Astrocyte of the hippocampus (primary cell): Measurements from ENCODE around the gene VIPR1.

Source experiments
- DNase-seq: peaks from one replicate; pipeline ENCODE4 v3.0.0; 2011; ENCODE audit warnings: low read depth, low spot score

VIPR1 gene

DNA sequence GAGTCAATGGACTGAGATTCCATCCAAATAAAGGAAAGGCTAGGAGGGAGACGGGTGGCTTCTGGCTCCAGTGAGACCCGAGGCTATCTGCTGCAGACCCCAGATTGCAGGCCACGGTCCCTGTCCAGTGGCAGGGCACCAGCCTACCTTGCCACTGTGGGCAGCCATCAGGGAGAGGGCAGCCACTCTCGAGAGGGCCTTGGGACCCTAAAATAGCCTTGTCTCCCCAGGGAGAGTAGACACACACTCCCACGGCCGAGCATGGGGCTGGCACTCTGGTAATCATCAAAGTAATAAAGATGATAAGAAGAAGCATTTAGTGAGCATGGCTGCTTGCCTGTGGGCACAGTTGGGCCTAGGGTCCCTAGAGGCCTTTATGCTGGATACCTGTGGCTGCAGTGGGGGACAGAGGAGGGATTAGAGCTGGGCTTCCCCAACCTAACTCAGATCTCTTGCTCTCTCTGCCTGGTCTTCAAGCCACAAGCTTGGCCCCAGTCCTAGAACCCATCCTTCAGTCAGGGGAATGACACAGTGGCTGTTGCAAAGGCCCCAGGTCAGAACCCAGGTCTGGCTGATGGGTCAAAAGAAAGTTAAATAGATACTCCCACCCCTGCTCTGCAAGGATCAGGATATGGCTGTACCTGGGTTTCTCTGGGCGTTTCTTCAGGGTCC lies 9.2 kb upstream of the VIPR1 start:
- no peak for DNase-seq

DNA sequence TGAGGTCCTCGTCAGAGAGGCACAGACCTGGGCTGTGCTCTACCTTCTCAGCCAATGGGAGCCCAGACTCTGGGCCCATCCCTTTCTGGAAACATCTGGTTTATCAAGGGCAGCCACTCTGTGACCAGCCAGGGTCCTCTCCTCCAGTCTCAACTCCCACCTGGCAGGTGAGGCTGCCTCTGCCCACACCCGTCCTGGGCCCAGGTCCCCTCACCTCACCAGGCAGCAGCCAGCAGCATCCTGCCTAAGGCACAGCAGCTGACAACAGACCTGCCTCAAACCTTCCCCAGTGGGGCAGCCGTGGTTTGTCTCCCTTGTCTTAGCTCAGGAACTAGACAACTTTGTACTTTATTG lies 8.7 kb upstream of the VIPR1 start:
- DNase-seq = no peak

DNA sequence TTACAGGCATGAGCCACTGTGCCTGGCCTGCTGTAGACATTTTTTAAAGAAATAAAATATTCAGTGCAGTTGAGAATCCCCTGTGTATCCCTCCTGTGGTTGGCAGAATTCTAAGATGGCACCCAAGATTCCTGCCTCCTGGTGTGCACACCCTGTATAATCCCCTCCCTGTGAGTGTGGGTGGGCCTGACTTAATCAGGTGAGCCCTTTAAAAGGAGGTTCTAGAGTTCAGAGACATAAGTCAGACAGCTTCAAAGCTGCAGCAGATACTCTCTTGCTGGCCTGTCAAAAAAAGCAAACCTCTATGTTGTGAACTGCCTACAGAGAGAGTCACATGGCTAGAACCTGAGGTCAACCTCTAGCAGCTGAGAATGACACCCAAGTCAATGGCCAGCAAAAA lies 7.0 kb upstream of the VIPR1 start:
- no peak for DNase-seq

DNA sequence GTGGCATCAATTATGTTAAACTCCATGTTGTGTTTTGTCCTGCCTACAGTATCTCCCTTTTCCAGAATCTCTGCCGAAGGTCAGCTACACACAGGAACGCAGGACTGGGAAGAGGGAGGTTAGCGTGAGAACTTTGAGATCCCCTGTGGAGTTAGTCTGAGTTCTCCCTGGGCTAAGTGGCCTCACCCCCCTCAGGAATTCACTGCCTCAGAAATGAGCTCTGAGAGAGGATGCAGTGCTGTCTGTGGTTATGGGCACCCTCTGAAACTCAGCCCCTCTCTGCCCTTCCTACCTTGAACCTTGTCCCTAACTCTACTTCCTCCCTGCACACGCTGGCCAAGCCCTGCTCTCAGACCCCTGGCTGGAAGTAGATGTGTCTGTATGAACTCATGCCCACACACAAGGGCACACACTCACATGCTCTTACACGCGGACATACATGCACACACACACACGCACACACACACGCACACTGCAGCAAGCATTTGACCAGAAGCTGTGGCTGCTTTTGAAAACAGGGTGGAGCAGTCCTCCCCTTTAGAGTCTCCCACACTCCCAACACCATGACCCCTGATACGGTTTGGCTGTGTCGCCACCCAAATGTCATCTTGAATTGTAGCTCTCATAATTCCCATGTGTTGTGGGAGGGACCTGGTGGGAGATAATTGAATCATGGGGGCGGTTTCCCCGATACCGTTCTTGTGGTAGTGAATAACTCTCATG lies 5.3 kb upstream of the VIPR1 start:
- DNase-seq = peak; percentile 88

DNA sequence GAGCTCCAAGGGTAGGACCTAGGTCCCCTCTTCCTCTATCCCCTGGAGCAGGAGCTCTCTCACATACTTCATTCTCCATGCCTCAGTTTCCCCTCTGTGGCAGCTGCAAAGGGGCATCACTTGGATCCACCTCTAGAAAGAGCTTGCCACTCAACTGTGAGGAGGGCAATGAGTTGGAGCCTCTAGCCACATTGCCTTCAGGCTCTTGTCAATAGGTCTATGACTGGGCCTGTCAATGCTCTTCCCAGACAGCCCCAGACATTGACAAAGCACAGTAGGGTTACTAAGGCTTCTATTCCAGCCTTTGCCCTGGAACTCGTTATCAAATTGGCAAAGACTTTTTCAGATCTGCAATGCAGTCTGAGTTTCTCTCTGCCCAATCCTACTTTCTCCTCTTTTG lies 4.4 kb upstream of the VIPR1 start:
- DNase-seq = no peak

DNA sequence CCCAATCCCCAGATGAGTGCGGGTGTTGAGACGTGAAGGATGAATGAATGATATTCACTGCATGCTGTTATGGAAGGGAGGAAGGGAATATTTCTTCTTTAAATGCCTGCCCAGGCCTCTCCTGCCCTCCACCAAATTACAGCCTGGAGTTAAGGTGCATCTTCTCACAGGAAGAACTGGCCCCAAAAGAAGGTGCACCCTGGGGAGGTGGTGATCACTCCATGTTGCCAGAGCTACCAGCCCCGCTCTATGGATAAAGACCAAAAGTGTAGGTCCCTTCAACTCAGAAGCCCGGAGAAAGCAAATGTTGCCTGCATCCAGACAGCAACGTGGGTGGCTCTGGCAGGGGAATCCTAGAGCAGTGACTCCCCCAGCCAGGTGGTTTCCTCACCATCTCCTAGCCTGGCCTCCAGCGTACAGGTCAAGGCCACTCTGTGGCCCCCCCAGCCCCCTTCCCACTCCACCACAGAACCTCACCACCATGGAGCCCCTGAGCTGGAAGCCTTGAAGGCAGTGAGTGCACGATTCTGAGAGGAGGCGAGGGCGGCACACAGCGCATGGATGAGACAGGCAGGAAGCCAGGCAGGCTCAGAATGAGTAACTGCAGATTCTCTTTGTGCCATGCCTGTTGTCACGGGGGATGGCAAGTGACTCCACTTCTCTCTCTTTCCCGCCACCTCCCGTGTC lies 3.5 kb upstream of the VIPR1 start:
- no peak for DNase-seq

DNA sequence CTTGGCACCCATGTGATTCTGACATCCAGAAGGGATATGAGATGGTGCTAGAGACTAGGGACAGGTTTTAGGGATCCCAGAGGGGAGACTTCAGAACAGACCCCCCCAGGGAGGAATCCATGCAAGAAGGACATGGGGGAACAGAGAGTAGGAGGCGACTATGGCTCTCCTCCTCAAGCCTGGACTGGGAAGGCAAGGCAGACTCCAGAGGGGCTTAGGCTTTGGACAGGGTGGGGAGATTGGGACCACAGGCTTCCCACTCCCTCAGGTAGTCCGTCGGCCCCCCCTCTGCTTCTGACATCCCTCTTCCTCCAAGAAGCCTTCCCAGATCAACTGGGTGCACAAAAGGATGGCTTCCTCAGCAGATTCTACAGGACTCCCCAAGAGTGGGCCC lies 3.0 kb upstream of the VIPR1 start:
- DNase-seq = no peak

DNA sequence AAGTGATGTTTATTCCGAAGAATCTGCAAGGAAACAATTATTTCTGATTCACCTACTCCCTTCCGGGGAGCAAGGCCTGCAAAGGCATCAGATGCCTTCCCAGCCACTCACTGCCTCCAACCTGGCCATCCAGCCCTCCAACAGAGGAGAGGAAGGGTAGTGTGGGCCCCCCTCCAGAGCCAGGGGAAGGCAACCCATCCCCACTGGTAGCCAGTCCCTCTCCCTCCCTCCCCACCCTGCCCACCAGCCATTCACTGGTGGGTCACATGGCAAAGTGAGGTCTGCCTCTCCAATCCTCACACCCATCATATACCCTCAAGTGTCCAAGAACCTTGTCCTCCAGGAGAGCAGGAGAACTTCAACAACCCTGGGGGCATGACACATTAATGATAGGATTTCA lies 2.4 kb upstream of the VIPR1 start:
- no peak for DNase-seq

DNA sequence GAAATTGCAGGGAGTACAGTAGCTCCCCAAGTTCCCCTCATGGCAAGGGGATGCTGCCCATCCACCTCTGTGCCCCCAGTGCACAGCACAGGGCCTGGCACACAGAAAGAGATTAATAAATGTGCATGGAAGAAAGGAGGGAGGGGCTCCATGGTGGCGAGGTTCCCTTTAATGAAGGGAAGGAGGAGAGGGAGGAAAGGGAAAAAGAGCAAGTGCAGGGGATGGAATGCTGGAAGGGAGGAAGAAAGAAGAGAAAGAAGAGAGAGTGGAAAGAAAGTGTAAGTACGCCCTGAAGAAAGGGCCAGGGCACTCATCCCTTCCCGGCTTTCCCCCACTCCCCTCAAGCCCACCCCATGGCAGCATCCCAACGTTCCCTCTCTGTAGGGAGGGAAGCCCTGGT lies 1.5 kb upstream of the VIPR1 start:
- DNase-seq = no peak

DNA sequence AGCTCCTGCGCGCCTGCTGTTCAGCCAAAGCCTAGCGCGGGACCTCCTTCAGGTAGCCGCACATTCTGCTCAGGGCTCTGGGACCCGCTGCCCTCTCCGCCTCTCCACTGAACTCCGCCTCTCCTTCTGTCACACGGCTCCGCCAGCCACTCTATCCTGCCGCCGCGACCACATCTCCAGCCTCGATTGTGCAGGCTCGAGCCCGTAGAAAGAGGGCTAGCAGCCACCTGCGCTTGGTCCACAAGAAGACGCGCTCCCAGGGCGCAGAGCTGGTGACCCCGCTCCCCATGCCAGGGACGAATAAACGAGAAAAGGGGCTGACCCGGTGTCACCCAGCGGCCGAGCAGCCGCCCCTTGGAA lies 1.1 kb upstream of the VIPR1 start:
- DNase-seq = no peak

DNA sequence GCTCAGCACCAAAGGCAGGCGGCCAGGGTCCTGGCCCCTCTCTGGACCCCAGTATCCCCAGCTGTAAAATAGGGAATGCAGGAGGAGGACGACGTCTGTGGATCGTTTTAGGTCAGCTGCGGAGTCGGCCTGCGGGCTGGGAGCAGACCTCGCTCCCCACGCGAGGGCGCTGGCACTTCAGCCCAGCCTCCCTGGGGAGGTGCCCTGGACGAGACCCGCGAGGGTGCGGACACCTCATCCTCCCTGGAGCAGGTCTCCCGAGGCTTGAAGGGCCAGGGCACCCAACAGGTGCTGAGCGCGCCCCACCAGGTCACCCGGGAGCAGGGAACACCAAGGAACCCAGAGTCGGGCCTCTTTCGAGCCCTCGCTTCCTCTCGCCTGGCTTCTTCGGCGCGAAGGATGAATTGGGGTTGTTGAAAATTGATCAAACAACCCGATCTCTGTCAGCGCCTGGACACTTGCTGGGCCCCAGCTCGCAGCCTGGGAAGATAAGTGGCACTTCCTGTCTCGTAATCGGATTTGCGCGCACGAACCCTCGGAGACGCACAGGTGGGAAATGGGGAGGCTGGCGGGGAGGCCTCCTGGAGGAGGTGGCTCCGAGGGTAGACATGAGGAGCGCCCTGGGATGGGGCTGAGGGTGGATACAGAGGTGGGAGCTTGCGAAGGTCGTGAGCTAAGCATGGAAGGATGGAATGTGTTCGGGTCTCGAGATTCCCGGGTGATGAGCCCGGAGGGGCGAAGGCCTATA lies 588 bp upstream of the VIPR1 start:
- DNase-seq = peak; percentile 68

DNA sequence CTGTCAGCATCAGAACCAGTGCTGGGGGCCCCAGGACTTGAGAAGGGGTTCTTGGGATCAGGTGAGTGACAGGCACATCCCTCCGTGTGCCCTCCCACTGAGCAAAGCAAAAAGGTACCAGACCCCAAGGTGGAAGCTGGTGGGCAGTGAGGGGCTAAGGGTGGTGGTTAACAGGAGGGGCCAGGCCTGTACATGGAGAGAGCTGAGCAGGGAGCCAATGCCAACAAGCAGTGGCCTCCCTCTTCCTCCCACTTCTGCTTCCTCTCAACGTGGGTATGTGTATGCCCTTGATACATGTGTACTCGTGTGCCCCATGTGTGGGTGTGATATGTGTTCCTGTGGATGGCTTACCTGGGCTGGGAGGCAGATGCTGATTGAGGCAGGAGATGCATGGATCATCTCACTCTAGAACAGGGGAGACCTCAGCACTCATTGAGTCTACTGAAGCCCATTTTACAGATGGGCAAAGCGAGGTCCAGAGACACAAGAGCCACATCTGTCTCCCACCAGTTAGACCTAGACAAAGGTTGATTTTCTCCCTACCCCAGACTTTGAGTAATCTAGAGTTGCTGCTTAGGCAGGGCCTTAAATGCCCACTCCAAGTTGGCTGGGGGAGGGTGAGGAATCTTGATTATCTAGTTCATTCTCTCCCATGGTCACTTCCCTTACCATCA lies 945 bp downstream of the VIPR1 start:
- DNase-seq = no peak

DNA sequence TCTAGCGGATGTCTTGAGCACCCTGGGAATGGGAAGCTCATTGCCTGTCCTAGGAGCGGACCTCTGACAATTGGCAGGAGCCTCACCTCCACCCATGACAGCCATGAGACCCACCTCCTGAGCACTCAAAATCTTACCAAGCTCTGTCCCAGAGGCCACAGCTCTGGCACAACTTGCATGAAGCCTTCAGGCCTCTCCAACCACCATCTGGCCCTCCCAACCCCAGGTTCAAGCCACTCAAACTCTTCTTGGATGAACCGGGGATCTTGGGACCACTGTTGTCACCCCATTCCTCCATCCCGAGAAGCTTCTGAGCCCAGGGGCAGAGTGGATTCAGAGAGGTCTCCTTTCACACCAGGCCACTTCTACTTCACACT lies 1.5 kb downstream of the VIPR1 start:
- no peak for DNase-seq

DNA sequence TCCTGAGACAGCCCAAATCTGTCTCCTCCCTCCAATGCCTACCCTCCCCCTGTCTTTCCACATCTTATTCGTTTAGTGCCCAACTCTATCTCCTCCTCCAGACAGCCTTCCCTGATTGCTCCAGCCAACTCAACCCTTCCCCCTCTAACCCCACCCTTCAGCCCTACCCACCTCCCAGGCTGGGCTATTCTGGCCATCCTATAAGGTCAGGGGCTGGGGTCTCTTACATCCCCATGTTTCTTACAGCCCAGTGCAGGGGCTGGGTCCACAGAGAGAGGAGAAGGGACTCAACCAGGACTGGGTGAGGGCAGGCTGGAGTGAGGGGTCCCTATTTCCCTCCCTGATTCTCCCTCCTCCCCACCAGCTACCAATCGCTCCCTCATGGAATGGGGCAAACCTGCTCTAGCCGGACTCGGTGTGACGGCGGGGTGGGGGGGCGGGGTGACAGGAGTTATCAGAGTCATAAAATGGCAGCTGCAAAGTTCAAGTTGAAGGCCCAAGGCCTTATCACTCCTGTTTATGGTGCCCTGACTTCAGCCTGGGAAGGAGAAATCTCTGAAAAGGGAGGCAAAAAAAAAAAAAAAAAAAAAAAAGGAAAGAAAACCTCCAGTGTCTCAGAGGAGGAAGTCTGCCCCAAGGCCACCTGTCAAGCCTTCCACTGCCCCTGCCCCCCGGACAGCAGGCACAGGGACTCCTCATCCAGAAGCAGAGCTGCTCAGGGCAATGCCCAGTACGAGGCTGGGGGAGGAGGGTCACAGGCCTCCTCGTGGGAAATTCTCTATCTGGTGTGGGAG lies 2.1 kb downstream of the VIPR1 start:
- DNase-seq = no peak

DNA sequence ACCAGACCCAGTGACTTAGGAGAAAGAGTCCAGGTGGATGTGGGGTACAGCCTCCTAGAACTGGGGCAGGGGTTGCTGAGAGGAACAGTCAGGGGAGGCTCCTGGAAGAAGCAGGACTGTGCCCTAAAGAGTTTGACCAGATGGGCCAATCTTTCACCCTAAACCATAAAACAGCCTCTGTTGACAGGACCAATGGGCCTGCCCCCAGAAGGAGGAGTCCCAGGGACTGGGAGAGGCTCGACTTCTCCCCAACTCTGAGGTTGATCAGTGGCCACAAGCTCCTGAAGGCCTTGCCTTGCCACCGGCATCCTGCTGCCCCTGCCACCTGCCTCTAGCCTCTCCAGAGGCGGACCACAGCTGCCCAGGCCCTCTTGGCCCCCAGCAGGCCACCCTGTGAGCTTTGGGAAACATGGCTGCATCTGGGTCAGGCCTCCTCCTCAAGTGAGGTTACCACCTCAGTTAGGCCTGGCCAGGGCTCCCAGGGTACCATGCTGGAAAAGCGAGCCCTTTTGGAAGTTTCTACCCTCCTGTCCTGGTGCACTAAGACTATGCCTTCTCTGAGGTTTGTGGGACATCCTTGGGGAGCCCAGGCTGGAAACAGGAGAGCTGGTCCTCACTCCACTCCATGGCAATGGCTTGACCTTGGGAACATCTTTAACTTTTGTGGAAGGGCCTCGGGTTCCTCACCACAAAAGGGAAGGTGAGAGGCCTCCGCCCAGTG lies 2.8 kb downstream of the VIPR1 start:
- no peak for DNase-seq

DNA sequence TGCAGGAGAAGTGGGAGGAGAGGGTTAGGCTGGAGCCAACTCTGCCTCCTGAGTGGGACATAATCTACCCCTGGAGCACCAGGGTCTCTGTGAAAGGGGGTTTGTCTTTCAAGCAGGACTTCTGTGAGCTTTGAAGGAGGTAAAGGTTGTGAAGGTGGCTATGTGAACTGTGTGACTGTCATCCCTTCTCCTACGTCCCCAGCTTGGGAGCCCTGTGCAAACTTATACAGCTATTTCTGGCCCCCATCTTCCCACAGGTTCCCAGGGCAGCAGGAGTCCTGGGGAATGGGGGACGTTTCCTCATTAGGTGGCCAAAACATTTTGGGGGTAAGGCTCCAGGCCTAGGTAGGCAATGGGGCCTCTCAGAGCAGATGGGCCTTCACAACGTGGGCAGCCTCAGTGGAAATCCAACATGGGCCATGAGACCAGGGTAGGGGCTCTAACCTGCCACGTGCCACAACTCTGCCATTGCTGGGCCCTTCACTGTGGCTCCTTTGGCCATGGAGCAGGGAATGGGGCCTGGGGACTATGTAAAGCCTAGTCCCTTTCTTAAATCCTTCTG lies 3.5 kb downstream of the VIPR1 start:
- no peak for DNase-seq

DNA sequence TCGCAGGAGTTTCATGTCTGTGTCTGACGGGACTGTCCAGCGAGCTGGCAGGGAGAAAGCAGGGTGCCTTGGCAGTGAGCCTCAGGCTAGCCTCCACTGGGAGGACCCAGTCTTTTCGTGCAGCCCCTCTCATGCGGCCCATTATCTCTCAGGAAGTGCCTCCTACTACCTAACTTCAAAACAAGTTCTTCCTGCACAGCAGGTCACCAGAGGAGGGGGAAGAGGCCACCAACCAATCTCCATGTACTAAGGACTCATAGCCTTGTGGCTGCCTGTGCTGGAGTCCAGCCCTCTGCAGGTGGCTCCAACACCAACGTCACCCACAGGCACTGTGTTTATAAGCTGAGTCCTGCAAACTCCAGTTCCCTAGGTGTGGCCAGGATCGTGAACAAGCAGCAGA lies 4.8 kb downstream of the VIPR1 start:
- no peak for DNase-seq

DNA sequence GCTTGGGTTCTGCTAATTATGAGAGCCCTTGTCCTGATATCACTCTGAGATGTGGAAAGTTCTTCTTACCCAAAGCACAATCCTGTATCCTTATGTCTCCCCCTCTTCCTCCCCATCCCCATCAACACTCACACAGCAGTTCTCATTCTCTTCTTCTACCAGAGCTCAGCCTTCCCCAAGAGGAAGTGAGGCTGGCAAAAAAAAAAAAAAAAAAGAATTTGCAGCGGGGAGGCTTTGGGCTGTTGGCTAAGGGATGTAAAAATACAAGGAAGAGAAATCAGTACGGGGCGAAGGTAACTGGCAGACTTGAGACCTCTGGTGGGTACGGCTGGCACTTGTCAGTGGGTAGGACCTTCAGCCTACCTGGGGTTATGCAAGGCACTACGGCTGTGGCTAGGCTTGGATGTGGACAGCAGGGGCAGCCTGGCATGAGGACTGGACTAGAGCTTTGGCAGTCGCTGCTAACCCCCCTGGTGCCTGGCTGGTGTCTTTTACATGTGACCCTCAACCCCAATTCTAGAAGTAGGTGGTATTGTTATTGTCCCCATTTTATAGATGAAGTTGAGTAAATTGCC lies 5.4 kb downstream of the VIPR1 start:
- DNase-seq = no peak

DNA sequence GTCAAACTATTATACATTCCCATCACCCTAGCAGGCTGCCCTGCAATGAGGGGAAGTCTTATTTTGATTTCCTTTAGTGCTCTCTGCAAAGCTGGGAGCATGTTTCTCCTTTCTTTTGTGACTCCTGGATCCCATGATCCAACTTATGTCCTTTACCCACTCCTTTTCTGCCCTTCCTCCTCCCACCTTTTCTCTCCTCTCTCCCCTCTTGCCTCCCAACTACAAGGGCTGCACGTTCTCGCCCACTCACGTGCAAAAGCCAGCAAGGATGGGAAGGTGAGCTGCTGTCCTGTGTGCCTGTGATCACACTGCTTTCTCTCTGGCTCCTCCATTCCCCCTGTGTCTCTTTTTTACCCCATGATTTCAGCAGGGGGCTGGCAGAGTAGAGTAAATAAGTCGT lies 6.1 kb downstream of the VIPR1 start:
- DNase-seq = no peak

DNA sequence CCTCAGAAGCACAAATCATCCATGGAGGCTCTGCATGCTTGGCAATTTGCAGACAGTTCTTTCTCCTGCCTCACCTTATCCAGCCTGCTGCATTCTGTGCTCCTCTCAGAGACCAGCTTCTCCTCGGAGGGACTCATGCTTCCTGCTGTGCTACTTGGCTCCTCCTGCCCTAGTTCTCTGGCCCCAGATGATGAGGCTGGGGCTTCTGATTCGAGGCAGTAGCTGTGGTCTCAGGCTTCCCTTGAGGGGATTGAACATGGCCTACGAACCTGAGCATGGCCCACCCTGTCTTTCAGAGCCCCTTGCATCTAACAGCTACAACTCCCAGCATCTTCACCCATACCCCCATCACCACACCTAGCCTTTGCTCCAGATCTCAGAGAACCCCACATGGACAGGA lies 6.7 kb downstream of the VIPR1 start:
- DNase-seq = no peak
